NOMO-1 treated with dmso at 0.1 percent for 144 hours (cell line): ENCODE measurements around the gene ERBB4.

Experiments
- DNase-seq: peaks from one replicate; lab custom pipeline; 2025; ENCODE audit not compliant: unreplicated experiment; lab: John Stamatoyannopoulos, UW

Gene ERBB4

DNA sequence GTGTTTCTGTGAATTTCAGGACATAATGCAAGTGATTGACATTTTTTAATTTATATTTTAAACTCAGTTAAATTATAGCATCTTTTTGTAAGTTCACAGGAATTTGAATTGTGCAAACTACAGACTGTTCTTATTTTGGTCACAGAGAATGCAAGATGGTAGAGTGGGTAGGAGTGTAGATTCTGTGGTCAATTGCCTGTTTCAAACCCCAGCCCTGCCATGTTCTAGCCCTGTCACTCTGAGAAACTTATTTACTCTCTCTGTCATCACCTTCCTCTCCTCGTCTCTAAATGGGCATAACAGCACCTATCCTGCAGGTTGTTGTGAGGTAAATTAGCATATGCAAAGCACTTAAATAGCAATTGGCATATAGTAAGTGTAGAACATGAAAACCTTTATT is 1102.4 kb downstream of the ERBB4 start:
- no peak for DNase-seq

DNA sequence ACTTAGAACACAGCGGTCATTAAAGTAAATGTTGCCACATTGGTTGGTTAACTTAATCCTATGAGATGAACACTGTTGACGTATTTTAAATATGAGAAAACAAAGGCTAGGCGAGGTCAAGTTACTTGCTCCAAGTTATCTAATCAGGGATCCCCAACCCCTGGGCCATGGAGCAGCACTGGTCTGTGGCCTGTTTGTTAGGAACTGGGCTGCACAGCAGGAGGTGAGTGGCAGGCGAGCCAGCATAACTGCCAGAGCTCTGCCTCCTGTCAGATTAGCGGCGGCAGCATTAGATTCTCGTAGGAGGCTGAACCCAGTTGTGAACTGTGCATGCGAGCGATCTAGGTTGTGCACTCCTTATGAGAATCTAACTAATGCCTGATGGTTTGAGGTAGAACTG is 1103.3 kb downstream of the ERBB4 start:
- DNase-seq, result no peak

DNA sequence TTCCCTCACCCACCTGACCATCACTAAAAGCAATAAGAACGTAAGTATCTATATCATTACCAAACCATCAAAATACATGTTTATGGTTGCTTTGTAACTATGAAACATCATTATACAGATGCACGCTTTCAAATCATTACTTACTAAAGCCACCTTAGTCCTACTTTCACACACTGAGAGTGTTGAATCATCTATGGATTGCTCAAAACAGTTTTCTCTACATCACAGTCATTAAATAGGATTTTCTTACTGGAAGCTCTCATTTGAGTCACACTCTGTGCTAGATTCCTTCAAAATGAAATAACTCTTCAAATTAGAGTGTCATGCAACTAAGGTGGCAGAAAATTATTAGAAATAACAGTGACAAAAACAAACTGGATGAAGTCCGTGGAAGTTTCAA is 1103.8 kb downstream of the ERBB4 start:
- DNase-seq, result no peak

DNA sequence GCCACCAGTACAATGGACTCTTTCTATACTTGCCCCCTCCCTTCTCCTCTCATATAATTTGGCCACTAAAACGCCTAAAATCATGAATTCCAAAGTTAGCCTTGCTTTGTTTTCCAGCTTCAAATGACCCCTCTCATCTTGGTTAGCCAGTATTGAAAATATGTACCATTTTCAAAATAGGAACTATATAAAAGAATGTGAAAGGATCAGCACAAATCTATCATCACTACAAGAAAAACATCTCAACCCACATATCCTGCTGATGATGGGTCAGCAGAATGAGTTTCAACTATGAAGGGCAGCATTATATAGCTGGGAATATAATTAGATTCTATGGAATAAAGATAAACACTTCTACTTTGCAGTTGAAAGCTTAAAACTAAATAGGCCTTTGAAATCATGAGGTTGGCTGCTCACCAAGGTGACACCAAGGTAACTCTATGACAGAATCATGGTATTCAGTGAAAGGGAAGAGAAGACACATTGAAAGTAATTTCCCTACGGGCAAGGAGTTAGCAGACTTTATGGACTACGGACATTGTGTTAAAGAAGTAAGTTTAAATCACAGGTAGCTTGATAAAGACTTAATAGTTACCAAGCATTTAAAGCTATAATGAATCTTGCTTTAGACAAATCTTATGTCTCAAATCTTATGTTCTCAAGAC is 1109.2 kb downstream of the ERBB4 start:
- DNase-seq, result no peak

DNA sequence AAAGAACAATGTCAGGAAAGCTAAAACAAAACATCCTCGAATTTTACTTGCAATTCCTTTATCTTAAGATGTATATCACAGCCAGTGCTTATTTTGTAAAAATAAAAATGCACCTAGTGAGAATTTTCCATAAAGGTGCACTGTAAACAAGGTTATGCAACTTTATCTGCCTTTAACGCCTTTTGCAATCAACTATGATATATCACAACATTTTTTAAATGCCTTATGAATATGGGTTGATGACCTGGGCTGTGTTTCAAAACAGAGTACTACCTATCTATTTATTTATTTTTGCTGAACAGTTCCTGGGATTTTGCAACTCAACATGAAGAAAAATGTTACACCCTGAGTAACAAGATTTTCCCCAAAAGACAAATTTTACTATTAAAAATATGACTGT is 1112.4 kb downstream of the ERBB4 start:
- DNase-seq, result no peak

DNA sequence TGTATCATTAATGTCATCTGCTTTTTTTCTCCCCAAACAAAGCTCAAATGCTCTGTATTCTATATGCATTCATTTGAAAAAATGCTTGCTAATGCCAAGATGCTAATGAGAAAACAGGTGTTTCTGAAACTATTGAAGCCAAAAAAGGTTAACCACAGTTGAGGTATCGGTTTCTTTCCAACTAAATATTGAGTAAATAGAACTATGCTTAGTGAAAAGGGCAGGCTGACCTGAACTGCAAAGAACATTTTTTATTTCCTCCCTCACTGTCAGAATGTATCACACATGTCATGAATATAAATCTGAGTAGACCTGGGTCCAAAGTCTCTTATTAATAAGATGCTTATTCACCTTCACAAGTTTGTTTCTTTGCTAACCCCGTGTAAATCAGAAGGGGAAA is 1115.6 kb downstream of the ERBB4 start:
- DNase-seq, result no peak

DNA sequence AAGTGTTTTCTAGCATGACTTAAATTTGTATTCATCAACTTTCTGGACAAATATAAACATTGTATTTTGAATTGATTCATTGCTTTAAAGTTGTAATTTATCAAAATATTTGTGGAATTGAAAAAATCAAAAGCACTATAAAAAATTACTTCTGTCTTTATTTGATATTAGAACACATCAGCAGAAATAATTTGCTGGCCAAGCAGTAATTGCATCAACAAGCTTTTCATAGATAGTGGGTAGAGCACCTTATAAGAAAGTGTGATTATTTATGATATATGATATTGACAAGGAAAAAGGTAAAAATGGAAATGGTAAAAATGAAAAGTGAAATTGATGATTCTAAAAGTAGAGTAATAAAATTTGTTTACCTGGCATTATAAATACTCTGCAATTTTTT is 1121.1 kb downstream of the ERBB4 start:
- no peak for DNase-seq

DNA sequence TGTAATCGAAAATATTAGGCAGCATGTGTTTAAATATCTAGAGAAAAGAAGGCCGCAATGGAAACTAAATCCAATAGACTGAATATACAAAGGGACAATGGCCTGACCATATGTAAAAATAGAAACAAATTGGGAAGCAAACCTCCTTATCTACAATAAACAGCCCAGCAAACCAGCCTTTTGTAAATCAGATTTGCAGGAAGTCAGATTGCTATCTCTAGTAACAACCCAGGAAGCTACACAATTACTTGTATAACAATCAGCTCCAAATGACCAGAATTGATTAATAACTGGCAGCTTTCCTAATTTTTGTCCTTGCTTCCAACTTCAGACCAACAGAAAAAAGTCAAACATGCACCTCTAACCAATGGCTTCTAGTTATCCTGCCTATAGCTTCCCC is 1122.2 kb downstream of the ERBB4 start:
- DNase-seq, result no peak

DNA sequence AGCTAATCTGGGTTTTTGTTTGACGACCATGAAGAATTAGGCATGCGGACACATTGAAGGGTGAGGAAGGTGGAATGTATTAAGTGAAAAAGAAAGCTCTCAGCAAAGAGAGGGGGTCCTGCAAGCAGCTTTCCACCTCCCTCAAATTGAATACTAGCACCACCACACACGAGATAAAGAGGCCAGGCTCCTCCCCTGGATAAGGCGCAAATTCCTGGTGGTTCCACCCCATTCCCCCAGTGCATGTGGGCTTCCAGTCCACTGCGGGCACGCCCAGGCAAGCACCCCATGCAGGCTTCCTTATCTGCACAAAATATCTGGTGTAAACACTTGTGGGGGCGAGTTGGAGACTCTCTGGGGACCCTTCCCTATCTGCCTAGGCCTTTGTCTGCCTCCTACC is 1124.9 kb downstream of the ERBB4 start:
- no peak for DNase-seq

DNA sequence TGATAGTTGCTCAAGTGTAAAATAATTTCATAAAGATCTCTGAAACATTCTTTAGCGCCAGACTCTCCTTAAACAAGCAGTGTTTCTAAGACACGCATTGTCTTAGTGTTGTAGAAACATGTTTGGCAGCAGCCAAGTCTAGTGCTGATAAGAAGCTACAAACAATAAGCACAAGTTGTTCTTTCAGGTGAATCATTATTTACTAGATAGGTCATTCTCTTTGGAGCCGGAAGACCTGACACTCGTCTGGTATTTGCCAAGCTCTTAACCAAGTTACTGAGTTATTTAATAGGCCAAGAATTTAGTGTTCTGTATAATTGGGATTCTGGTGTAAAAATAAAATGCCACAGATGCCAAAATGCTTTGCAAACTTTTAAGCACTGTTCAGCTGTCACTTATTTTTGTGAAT is 1130.1 kb downstream of the ERBB4 start:
- no peak for DNase-seq

DNA sequence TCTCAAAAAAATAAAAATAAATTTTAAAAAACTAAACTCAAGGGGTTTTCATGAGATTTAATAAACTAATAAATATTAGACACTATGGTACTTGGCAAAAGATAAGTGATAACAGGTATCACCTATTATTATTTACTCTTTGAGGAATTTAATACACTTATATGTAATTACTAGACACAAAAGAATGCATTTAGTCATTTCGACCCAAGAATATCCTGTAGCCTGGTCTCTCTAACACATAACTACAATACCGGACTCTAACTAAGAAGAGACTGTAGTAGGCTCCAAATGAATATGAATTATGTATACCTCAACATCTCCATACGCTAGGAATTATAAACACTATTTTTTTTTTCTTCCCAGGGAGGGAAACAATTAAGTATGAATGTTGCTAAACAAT is 1131.5 kb downstream of the ERBB4 start:
- DNase-seq, result no peak

DNA sequence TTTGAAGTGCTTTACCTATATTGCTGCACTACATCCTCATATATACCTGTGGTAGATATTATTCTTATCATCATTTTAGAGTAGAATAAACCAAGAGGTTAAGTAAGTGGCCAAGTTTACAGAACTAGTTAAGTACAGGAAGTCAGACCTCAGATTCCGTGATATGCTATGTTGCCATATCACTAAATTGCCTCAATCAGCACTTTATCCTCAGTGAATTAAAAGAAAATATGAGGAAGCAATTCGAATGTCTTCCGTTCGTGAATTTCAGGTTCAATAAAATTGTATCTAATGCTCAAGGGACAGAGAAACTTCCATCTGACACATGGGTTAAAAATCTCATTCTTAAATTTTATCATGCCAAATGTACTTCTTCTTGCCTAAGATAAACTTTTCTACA is 1133.6 kb downstream of the ERBB4 start:
- no peak for DNase-seq

DNA sequence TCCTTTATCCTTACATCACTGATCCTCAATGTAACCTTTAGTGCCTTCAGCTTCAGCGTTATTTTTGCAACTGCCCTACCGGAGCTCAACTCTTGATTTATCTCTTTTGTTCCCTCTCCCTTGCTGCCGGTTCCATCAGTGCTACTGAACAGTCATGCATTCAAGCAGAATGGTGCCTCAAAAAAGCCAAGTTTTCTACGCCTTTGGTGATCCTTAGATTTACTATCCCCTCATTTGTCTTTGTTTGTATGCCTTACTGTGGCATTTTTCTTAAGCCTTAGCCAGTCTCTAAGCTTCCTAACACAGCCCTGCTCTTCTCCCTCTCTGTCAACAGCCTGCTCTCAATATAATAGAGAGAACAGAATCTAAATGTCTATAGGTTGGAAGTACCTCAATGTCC is 1134.5 kb downstream of the ERBB4 start:
- DNase-seq, result no peak

DNA sequence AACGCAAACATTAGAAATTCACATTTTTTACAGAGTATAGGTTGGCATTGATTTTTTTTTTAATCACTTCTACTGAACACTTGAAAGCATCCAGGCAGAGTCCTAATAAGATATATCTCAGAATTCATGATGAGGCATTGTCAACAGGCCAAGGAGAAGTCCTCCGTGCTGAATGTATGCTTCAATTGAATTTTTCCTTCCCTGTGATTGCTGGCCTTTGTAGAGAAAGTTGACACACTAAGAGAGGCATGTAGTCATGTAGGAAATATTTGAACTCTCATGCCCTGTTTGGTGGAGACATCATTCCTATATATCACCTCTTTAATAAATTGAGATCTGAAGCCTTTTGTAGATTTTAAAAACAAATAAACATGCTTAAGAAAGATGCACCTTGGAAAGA is 1137.3 kb downstream of the ERBB4 start:
- no peak for DNase-seq

DNA sequence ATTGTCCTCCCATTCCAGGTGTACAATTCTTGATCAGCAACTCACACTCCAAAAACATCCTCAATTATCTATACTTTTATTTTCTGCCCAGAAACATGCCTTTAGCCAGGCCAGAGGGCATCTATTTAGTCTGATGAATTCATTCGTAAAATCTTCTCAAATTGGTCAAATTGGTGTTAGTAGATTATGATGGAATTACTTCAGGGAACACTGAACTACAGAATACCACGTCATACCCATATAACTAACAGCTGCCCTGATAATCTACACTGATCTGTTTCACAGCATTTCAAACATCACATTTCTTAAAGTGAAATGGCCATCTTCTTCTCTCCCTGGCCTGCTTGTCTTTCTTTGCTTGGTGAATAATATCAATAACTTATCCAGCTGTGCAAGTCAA is 1140.8 kb downstream of the ERBB4 start:
- no peak for DNase-seq

DNA sequence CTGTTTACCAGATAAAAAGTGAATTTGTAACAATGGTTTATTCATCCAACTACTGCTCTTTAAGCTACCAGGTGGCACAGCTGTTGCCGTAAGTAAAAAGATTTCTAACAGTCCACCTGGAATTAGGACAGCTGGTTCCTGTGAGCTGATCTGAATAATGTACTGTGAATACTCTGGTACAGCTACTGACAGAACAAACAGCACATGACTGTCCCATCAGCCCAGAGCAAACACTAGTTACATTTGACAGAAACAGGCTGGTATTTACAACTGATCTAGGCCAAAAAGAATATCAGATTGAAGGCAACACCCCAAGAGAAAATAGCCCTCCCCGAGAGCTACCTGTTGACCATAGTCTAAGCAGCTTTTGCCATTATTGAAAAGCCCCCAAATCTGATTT is 1141.8 kb downstream of the ERBB4 start:
- DNase-seq, result no peak

DNA sequence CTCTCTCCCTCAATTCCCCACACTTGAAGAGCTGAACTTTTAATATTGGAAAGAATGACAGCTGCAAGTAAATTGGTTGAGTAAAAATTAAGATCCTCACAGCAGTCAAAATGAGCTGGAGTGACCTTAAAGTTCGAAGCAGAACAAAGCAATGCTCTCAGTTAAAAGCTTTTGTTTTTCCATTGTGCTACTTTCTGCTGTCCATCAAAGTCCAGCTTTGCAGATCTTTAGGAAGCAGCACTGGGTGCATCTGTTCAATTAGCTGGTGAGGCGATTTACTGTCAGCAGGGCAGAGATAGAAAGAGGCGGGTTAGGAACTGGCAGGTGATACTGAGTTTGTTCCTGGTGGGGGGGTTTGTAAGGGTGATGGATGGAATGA is 1147.4 kb downstream of the ERBB4 start:
- DNase-seq, result no peak

DNA sequence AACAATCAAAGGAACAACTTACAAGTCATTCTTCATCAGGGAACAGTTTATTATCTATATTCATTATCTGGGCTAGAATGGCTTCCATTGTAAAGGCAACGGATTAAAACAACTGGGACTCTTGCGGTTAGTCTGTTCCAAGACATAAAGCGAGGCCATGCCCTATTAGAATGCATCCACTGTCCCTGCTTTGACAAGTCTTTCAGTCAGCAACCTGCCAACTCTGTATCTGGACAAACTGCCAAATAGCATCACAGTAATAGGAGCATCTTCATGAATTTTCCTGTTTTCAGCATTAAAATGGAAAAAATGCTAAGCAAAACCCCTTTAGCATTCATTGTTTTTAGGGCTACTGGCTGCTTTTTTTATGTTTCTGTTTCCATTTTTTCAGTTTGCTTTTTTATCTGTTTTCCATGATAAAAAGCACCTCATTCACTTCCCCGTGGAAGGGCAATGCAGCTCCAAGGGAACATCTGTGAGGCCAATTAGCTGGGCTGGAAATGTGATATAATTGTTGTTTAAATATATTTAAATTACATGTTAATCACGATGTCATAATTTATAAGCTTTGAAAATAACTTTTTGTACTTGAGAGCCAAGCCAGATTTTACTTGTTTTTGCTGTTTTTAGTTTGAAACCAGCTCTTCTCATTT is 1147.9 kb downstream of the ERBB4 start:
- no peak for DNase-seq

DNA sequence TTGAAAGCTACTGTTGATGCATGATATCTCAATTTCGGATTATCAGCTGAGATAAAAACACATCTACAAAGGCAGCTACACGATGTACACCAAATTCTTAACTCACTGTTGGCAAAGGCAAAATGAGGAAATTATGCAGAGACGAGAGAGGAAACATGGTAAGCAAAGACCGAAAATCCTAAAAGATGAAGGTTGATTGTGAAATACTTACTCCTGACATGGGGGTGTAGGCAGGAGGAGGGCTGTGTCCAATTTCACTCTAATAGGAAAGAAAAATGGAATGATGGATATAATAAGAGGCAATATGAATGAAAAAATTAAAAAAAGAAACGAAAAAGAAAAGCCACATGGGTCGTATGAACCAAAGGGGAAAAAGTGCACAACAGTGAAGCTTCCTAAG is 1150.9 kb downstream of the ERBB4 start:
- DNase-seq, result peak; percentile 16

DNA sequence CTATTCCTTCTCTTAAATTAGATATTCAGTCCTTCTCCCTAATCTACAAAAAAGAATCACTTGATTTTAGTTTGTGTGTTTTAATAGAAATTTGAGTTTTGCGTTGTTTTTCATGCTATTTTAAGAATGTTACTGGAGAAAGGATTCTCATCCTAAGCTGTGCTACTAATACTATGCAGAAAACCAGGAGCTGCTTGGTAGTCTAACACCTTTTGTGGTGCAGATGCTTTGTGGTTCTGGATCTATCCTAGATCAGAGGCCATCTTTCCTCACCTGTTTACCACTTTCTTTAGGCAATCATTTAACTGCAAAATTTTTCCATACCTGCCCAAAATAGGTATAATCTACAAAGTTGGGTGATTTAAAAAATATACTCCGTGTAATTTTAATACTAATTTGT is 1158.6 kb downstream of the ERBB4 start:
- no peak for DNase-seq

DNA sequence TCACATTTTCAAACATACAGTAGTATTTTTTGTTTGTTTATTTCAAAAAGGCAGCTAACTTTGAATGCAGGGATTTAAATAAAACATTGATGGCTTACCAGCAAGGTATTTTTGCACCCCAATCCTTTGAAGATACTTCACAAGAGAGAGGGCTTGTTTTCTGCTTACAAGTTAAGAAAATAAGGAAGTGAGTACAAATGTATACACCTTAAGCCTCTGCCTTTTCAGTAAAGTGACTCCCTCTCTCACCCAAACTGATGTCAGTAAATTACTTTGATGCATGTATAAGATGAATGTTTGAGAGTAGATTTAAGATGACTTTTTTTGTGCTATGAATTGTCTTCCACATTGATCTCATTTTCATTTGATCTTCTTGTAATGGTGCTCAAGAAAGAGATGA is 1162.2 kb downstream of the ERBB4 start:
- DNase-seq, result no peak

DNA sequence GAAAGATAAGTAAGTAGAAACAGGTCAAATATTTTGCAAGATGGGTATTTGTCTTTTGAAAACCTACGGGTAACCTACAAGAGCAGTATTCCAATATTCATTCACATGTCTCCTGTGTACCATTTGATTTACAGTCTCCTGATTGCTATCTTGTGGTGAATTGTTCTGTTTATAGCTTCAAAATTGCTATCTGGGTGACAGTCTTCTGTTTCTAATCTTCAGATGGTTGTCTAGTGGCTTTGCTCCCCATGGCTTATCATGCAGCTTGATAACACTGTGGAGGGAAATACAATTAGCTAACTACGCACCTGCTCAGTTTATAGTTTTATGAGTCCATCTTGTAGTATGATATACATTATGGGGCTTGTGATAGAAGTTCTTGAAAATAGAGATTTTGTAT is 1165.4 kb downstream of the ERBB4 start:
- no peak for DNase-seq

DNA sequence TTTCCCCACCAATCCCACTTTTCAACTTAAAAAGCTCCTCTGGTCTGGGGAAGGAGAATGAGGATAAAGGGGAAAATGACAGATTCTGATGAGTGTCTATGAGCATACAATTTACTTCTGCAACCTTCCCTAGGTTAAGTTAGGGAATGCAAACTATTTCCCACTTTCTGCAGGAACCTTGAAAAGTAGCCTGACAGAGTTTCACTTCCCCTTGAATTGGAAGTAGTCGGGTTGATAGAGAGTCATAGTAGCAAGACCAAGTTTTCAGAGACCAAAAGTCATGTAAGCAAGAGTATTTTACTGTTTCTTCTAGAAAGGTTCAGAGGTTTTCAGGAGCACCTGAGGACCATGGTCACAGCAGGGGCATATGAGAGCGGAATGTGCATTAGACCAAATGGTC is 1167.1 kb downstream of the ERBB4 start:
- peak; percentile 15 for DNase-seq
